Neural progenitor cell (in vitro differentiated cells): Measurements from ENCODE around the gene RRP1.

ENCODE experiments used
- CTCF ChIP-seq: fragments of 200-600 bp; sonication (generic); IDR thresholded peaks from 2 replicates; pipeline ENCODE4 v1.5.1; 2017; ENCODE audit warnings: antibody characterized with exemption, mild to moderate bottlenecking
- EZH2 ChIP-seq: fragments of 200-600 bp; sonication (generic); IDR thresholded peaks from 2 replicates; pipeline ENCODE4 v1.6.1; 2017; ENCODE audit warnings: antibody characterized with exemption, mild to moderate bottlenecking, moderate library complexity
- EZH2phosphoT487 ChIP-seq: fragments of 200-600 bp; sonication (generic); IDR thresholded peaks from 2 replicates; pipeline ENCODE4 v1.6.1; 2017; ENCODE audit warnings: antibody characterized with exemption

- TF ChIP-seq CTCF, result no peak
- no peak for TF ChIP-seq EZH2
- TF ChIP-seq EZH2phosphoT487, result no peak
These were observed 50.9 kb downstream of the RRP1 start for GRCh38 chr21:43840259-43840658.
